Measurements from ENCODE around the gene KRT31.

KRT31 gene

DNA sequence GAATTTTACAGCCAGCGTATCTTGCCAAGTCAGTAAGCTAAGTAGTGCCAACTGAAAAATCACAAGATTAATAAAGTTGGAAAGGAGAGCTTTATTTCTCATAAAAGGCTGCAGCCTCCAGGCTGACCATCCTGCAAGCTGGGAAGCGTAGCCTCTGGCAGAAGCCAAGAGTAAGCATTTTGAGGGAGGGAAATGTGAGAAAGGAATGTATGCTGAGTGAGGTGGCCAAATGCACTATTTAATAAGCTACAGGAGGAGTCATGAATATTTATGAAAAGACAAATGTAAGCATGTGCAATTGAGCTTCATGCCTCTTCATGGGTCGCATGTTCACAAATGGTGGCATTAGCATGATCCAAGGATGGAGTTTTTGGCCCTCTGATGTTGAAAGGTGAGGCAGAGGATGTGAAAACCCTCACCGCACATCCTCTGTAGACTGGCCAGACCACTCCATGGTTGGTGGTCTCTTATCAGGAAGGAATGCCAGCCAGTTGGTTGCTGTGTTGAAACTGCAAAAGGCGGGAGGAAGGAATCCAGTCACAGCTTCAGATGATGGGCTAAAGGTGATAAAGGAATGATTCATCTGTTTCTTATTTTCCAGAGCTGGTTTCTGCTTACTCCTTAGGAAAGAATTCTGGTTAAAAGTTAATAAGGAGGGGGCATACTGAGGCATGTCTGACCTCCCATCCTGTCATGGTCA is 37.0 kb downstream of the KRT31 start:
- Histone ChIP-seq H3K4me3 (ENCODE audit: low read depth in 1 of 2, low read length in 2 of 2) (no peak overlapping the region), H3K9ac (ENCODE audit: low read depth, low read length) (no peak overlapping the region), H3K27ac (ENCODE audit: low read length) (no peak overlapping the region), H3K9me3 (ENCODE audit: insufficient read depth, low read length, severe bottlenecking) (no peaks in the 10 kb centered on the region), H4K20me1 (ENCODE audit: insufficient read depth, low read length) (no peaks in the 10 kb centered on the region), H2AFZ (ENCODE audit: low read depth, low read length) (no peak overlapping the region), H3K4me2 (ENCODE audit: insufficient read depth, low read length) (no peak overlapping the region), H3K4me1 (ENCODE audit: insufficient read depth, low read length) (no peaks in the 10 kb centered on the region), H3K36me3 (ENCODE audit: insufficient read depth, low read length) (no peaks in the 10 kb centered on the region), H3K79me2 (ENCODE audit: insufficient read depth, low read length) (no peaks in the 10 kb centered on the region), H3K27me3 (ENCODE audit: insufficient read depth, low read length, poor library complexity) (peaks cover 10% of the 10 kb centered on the region)
- DNase-seq: no peak
- no peak for TF ChIP-seq EZH2 (IDR thresholded peaks at IDR 0.05; ENCODE audit: borderline replicate concordance, low read depth, low read length, severe bottlenecking)
- TF ChIP-seq, protein P1, sequence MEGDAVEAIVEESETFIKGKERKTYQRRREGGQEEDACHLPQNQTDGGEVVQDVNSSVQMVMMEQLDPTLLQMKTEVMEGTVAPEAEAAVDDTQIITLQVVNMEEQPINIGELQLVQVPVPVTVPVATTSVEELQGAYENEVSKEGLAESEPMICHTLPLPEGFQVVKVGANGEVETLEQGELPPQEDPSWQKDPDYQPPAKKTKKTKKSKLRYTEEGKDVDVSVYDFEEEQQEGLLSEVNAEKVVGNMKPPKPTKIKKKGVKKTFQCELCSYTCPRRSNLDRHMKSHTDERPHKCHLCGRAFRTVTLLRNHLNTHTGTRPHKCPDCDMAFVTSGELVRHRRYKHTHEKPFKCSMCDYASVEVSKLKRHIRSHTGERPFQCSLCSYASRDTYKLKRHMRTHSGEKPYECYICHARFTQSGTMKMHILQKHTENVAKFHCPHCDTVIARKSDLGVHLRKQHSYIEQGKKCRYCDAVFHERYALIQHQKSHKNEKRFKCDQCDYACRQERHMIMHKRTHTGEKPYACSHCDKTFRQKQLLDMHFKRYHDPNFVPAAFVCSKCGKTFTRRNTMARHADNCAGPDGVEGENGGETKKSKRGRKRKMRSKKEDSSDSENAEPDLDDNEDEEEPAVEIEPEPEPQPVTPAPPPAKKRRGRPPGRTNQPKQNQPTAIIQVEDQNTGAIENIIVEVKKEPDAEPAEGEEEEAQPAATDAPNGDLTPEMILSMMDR (IDR thresholded peaks at IDR 0.05; ENCODE audit: borderline replicate concordance, extremely low read depth, low read length, poor library complexity, severe bottlenecking): no peak
- ATAC-seq (ENCODE audit: insufficient read depth, low read depth): no peak

DNA sequence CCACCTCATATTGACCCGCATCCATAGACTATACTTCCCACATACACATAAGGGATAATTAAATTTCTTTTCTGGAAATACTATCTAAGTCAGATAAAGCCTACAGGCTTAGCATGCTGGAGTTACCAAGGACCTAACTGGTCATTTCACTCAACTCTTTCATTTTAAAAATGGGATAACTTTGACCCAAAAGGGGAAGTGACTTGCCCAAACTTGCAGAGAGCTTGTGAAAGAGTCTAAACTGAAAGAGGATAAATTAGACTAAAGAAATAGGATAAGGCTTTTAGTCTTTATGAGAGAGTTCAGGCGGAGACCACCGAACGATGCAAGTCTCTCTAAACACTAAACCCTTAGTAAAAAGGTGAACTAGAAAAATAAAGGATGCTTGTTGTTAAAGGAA is 42.9 kb downstream of the KRT31 start:
- ATAC-seq (ENCODE audit: insufficient read depth, low read depth) (no peak), DNase-seq (no peak)
- Histone ChIP-seq H3K36me3 (ENCODE audit: insufficient read depth, low read length) (no peaks in the 10 kb centered on the region), H3K27me3 (ENCODE audit: insufficient read depth, low read length, poor library complexity) (peaks cover 6% of the 10 kb centered on the region), H3K27ac (ENCODE audit: low read length) (no peak overlapping the region), H2AFZ (ENCODE audit: low read depth, low read length) (no peak overlapping the region), H3K4me1 (ENCODE audit: insufficient read depth, low read length) (no peaks in the 10 kb centered on the region), H3K9me3 (ENCODE audit: insufficient read depth, low read length, severe bottlenecking) (no peaks in the 10 kb centered on the region), H3K4me2 (ENCODE audit: insufficient read depth, low read length) (no peak overlapping the region), H4K20me1 (ENCODE audit: insufficient read depth, low read length) (no peaks in the 10 kb centered on the region), H3K79me2 (ENCODE audit: insufficient read depth, low read length) (no peaks in the 10 kb centered on the region), H3K9ac (ENCODE audit: low read depth, low read length) (no peak overlapping the region), H3K4me3 (ENCODE audit: low read depth in 1 of 2, low read length in 2 of 2) (no peak overlapping the region)
- TF ChIP-seq, protein P1 (IDR thresholded peaks at IDR 0.05; ENCODE audit: borderline replicate concordance, extremely low read depth, low read length, poor library complexity, severe bottlenecking): no peak
- no peak for TF ChIP-seq EZH2 (IDR thresholded peaks at IDR 0.05; ENCODE audit: borderline replicate concordance, low read depth, low read length, severe bottlenecking)

DNA sequence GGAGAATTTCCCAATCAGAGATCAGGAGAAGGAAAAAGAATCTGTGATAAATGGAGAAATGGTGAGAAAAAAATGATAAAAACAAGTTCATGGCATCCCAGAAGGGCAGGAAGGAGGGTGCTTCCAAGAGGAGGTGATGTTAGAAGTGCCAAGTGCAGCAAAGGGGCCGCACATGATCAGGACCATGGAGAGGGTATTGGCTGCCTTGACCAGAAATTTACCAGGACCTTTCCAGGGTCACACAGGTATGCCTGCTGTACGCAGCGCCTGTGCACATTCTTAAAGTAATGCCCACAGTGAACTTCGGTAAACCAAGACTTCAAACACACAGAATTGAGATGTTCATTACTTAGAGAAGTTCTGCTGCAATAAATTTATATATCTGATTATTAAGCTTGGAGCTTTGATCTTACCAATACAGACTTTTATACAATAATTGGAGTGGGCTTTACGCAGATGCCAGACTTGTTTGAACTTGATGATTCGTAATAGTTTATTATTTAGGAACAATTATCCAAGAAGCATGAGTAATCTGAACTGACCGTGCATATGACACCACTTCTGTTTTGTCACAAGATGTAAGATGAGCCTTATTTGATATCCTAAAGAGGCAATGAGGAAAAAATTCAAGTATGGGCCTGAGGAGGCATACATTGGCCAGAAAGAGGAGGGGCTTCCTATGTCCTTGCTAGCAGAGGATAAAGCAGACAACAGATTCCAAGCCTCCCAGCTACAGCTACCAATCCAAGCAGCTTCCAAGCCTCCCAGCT is 44.6 kb downstream of the KRT31 start:
- no peaks in the 10 kb centered on the region for H3K36me3 ChIP-seq (ENCODE audit: insufficient read depth, low read length)
- no peak for TF ChIP-seq EZH2 (IDR thresholded peaks at IDR 0.05; ENCODE audit: borderline replicate concordance, low read depth, low read length, severe bottlenecking)
- TF ChIP-seq, protein P1 (IDR thresholded peaks at IDR 0.05; ENCODE audit: borderline replicate concordance, extremely low read depth, low read length, poor library complexity, severe bottlenecking): no peak
- no peaks in the 10 kb centered on the region for H3K9me3 ChIP-seq (ENCODE audit: insufficient read depth, low read length, severe bottlenecking)
- H3K9ac ChIP-seq (ENCODE audit: low read depth, low read length): no peak overlapping the region
- no peak overlapping the region for H3K4me2 ChIP-seq (ENCODE audit: insufficient read depth, low read length)
- H2AFZ ChIP-seq (ENCODE audit: low read depth, low read length): no peak overlapping the region
- H3K27ac ChIP-seq (ENCODE audit: low read length): no peak overlapping the region
- no peak overlapping the region for H3K4me3 ChIP-seq (ENCODE audit: low read depth in 1 of 2, low read length in 2 of 2)
- DNase-seq: no peak
- peaks cover 6% of the 10 kb centered on the region for H3K27me3 ChIP-seq (ENCODE audit: insufficient read depth, low read length, poor library complexity)
- H3K79me2 ChIP-seq (ENCODE audit: insufficient read depth, low read length): no peaks in the 10 kb centered on the region
- no peaks in the 10 kb centered on the region for H4K20me1 ChIP-seq (ENCODE audit: insufficient read depth, low read length)
- no peak for ATAC-seq (ENCODE audit: insufficient read depth, low read depth)
- no peaks in the 10 kb centered on the region for H3K4me1 ChIP-seq (ENCODE audit: insufficient read depth, low read length)
